KG1 (cell line): Measurements from ENCODE around the gene RNPEP.
"Not testable (repeated sequence)": the region's sequence is repeated elsewhere in the genome, so short reads cannot be mapped to it uniquely, and the experiment has no call there.

ENCODE experiments used
- DNase-seq: peaks from one replicate; lab custom pipeline; 2025; lab: John Stamatoyannopoulos, UW

The RNPEP gene

DNA sequence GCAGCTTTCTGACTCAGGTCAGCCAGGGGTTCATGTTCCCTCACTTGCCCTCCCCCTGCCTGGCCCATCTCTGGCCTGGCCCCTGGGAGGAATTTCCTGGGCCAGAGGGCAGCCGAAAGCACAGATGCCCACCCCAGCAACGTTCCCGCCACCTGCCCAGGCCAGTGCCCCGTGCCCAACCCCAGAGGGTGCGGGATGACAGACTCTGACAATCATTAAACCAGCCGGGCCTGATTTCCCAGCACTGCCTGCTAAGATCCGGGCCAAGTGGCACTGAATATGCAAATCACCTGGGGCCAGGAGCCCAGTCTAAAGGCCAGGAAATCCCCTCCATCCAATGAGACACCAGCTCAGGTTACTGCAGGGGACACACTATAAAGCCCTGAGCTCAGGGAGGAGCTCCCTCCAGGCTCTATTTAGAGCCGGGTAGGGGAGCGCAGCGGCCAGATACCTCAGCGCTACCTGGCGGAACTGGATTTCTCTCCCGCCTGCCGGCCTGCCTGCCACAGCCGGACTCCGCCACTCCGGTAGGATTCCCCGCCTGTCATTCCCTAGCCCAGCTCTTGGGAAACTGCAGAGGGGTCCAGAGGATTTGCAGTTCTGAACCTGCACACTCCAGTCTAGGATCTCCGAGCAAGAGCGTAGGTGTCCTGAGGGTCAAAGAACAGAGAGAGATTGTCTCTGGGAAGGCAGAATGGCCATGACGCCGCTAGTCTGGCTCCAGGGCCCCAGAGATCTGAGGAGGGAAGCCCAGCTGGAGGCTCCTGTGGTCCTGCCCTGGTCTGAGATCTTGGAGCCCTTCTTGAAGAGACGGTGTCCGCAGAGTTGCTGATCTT is 27.9 kb downstream of the RNPEP start, which contains the start of gene ELF3:
Gene ELF3 (plus strand): TSS at position 408 of the 836 bp plus-strand sequence. CDS start 550 bp downstream, outside the sequence.
- DNase-seq, result no peak

GRCh38 chr1:202011994-202012393 is 29.5 kb downstream of the RNPEP start:
- no peak for DNase-seq

DNA sequence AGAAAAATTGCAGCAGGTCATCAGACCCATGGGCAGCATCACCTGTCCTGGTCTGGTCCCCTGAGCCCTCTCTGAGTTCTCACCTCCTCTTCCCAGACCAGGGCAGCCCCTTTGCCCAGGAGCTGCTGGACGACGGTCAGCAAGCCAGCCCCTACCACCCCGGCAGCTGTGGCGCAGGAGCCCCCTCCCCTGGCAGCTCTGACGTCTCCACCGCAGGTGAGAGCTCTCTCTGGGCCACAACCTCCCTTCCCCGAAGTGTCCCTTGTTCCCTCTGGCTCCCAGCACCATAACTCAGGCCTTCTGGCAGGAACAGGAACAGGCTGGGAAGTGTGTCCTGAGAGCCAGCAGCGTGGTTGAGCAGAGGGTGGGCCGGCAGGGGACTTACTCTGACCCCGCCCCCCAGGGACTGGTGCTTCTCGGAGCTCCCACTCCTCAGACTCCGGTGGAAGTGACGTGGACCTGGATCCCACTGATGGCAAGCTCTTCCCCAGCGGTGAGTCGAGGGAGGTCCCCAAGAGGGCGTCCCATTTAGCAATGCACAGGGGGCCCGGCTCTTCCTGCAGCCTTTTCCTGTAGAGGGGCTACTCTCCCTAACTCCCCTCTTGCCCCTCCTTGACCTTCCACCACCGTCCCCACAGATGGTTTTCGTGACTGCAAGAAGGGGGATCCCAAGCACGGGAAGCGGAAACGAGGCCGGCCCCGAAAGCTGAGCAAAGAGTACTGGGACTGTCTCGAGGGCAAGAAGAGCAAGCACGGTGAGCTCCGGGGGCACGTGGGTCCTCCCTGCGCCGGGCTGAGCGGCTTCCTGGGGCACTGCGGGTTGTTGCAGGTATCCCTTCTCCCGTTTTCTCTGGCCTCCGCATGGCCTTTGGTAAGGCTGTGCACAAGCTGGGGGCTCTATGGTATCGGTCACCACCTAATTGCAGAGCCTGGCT is 30.4 kb downstream of the RNPEP start:
- no peak for DNase-seq

- DNase-seq, result no peak
Observed at GRCh38 chr1:202013603-202014002, 31.2 kb downstream of the RNPEP start.

DNA sequence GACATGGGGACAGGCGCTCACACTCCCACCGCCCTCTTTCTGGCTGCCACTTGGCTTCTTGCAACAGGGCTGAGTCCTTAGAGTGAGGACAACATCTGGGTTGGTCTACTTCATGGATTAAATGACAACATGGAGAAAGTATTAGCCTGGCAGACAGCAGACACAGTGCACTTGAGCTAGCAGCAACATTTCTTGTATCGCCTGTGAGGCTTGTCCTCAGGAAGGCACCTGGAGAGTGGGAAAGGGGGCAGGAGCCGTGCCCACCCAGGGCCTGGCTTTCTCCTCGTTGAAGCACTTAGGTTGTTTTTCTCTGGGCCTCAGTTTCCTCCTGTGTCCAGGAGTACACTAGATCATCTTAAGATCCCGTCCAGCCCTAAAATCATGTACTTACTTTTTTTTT is 31.6 kb downstream of the RNPEP start:
- no peak for DNase-seq

DNA sequence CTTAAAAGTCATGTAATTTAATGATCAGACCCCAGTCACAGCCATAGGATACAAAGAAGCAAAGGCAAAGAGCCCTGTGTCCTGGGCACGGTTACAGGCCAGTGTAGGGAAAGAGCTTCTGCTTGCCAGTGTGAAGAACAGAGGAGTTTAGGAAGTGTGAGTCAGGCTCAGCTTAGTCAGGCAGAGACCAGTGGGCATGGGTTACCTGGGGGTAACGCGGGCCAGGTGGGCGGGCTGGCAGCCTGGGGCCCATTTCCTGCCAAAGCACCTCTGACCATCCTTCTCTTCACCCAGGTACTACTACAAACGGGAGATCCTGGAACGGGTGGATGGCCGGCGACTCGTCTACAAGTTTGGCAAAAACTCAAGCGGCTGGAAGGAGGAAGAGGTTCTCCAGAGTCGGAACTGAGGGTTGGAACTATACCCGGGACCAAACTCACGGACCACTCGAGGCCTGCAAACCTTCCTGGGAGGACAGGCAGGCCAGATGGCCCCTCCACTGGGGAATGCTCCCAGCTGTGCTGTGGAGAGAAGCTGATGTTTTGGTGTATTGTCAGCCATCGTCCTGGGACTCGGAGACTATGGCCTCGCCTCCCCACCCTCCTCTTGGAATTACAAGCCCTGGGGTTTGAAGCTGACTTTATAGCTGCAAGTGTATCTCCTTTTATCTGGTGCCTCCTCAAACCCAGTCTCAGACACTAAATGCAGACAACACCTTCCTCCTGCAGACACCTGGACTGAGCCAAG is 32.6 kb downstream of the RNPEP start:
- DNase-seq, result no peak

DNA sequence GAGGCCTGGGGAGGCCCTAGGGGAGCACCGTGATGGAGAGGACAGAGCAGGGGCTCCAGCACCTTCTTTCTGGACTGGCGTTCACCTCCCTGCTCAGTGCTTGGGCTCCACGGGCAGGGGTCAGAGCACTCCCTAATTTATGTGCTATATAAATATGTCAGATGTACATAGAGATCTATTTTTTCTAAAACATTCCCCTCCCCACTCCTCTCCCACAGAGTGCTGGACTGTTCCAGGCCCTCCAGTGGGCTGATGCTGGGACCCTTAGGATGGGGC is 33.2 kb downstream of the RNPEP start:
- no peak for DNase-seq

- DNase-seq, result no peak
Observed at GRCh38 chr1:202016022-202016810, 33.8 kb downstream of the RNPEP start.

GRCh38 chr1:202016811-202017748 is 34.6 kb downstream of the RNPEP start:
- DNase-seq, result no peak

DNA sequence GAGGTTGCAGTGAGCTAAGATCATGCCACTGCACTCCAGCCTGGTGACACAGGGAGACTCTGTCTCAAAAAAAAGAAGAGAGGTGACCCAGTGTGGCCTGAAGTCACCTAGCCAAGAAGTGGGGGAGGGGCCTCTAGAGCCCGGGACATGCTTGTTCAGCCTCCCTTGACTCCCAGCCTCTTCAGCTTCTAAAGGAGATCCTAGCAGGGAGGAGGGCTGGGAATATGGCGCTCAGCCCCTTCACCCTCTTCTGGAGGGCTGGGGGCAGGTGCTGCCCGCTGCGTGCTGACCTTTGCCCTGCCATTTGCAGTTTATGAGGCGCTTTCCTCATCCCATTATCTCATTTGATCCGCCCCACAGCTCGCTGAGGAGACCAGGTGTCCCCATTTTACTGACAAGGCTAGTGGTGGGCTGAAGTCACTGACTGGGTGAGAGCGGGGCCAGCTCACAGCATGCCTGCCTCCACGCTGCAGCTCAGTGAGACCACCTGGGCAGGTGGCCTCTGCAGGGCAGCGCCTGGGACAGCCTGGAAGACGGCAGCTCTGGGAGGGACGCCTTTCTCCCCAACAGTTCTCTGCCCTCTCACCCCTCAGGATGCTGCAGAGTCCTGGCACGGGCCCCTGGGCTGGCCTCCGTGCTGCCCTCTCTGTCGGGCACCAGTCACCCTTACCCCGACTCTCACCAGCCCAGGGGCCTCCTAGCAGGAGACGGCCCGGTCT is 35.5 kb downstream of the RNPEP start:
- DNase-seq, result no peak

DNA sequence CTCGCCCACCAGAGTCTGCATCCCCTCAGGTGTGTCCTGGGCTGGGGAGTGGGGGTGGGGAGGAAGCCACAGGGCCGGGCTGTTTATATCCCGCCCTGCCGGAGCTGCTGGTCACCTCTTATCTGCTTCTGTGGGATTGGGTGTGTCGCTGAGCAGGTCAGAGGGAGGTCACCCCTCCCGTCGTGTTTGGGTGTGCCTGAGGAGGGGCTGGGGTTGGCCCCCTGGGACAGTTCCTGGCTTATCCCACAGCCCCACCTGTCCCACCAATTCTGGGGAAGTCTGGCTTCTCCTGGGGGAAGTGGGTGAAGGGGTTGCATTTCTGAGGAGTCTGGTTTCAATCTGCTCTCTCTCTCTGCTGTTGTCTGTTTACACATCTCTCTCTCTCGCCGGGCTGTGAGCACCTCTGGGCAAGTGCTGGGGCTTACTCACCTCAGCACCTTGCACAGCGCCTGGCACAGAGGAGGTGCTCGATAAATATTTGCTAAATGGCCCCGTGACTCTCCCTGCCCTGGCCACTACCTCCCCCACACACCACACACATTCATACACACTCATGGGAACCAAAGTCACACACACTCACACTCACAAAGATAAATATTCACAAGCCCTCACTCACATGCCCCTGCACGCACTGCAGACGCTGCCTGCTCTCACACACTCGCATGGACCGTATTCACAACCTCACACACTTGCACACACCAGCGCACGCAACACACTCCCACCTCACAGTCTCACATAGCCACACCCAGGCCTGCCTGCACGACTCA is 36.2 kb downstream of the RNPEP start:
- no peak for DNase-seq

- DNase-seq, result not testable (repeated sequence)
Observed at GRCh38 chr1:202019235-202019558, 36.7 kb downstream of the RNPEP start.

GRCh38 chr1:202023001-202023433 is 40.6 kb downstream of the RNPEP start:
- DNase-seq, result no peak

DNA sequence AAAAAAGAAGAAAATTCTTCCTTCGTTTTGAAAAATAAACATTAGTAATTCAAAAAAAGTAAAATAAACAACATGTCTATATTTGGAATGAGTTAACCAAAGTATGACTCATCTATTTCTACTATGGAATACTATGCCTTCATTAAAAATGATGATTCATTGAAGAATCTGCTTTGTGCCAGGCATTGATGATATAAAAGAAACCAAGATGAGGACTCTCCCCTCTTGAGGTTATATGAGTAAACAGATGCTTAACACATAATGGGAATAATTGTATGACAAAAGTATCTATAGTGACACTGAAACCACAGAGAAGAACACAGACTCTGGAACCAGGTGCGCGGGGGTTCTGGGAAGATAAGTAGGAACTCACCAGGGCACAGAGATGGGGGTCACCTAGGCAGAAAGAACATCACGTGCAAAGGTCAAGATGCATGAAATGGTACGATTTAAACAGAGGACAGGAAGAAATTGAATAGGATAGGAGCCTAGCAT is 46.8 kb downstream of the RNPEP start:
- no peak for DNase-seq

- no peak for DNase-seq
Observed at GRCh38 chr1:202029727-202030126, 47.3 kb downstream of the RNPEP start.

DNA sequence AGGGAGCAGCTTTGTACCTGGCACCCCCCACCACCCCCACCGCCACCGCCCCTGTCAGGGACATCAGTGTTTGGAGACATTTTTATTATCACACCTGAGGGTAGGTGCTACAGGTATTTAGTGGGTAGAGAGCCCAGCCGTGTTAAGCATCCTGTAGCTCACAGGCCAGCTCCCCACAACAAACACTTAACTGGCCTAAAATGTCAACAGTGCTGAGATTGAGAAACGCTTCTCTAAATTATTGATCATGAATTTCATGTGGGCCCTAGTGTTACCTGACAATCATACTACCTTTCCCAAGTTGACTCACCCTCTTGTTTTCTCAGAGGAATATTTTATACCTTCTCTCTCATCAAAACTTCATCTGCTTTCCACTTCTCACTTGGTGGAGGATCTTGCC is 49.3 kb downstream of the RNPEP start:
- DNase-seq, result no peak

- DNase-seq, result no peak
Observed at GRCh38 chr1:202034149-202034682, 51.8 kb downstream of the RNPEP start.

GRCh38 chr1:202034683-202035462 is 52.4 kb downstream of the RNPEP start:
- DNase-seq, result no peak
